Stimulated activated CD4-positive, alpha-beta T cell treated with anti-CD3 and anti-CD28 coated beads, Interleukin-1b, Interleukin-23, amount 100 ng/mL, for 4 hours (primary cell): ENCODE measurements around the gene CAMK2D.

Experiments used
- DNase-seq, 2 donors: peaks; one replicate each; pipeline ENCODE4 v3.0.0-alpha.2; 2020; ENCODE audit warnings: low read depth in 2 of 2

The CAMK2D gene

GRCh38 chr4:113763029-113763285 lies 1.4 kb upstream of the CAMK2D start:
- no peak for DNase-seq

DNA sequence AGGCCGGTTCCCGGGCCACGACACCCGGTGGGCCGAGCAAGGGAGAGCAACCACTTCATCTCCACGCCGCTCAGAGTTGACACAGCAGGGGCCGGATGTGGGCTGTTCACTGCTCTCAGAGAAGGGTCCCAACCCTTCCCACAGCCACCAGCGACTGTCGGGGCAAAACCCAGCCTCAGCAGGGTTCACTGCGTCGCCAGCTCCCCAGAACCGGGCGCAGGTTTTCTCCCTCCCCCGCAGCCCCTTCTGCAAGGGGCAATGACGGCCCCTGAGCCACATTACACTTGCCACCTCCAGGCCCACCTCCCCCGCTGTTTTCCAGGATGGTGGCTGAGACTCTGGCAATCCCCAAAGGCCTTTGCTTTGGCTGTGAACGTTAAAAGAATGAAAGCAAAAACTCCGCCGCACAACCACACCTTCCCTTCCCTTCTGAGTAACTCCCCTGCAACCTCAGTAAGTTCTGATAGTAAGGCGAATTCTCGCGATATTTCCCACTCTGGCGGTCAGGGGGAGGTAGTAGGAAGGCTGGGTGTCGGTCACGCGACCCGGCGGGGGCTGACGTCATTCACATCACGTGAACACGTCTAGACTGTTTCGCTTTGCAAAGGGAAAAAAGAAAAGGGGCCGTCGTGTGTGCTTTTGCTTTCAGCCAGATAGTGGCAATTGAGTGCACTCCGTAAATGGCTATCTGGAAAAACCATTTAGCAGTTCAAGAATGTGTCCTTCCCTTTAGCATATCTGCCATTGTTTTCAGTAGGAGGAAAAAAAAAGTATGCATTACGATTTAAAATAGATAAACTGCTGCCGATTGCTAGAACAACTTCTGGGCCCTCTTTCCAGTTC lies 869 bp upstream of the CAMK2D start:
- peak; percentile 95 to 98 for DNase-seq

- peak; percentile 34 to 37 for DNase-seq
Observed at GRCh38 chr4:113760795-113761619, 531 bp downstream of the CAMK2D start.

DNA sequence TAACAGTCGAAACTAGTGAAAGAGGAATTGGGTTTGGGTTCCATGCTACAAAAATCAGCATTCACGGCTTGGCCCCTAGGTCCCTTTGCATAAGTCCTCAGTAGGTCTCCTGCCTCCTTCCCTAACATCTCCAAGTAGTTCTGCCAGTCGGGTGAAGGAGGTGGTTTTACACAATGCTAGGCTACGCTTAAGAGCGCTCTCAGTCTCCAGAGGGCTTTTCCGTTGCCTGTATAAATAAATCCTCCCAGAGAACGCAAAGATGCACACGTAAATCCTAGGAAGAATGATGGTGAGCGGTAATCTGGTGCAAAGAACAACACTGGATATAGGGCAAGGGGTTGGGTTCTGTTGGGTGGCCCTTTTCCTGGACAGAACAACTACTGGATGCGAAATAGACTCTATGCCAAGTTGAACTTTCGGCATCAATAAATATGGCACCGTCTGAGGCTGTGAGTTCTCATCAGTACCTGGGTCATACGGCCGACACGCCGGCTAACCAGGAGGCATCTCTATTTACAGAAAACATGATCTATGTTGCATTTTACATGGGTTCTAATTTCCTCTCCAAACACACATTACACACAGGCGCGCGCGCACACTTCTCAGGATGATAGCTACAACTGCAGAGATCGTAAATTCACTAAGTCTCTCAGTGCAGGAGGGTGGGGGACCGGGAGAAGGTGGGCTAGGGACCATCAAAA lies 1.3 kb downstream of the CAMK2D start:
- DNase-seq = peak; percentile 18 to 32

DNA sequence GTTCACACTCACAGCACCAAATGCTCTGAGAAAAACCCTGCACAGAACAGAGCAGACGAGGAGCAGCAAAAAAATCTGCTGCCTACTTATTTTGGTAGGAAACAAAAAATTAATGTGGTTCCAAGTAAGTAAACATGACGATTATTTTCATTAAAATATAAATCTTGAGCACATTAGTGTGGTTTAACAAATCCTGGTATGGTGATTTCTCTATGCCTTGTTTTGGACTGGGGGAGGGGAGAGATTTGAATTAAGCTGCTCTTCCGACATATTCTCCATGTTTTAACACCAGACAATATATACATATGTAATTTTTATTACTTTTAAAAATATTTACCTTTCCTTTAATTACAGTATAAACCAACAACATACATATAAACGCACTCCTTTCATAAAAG lies 1.8 kb downstream of the CAMK2D start:
- no peak for DNase-seq

DNA sequence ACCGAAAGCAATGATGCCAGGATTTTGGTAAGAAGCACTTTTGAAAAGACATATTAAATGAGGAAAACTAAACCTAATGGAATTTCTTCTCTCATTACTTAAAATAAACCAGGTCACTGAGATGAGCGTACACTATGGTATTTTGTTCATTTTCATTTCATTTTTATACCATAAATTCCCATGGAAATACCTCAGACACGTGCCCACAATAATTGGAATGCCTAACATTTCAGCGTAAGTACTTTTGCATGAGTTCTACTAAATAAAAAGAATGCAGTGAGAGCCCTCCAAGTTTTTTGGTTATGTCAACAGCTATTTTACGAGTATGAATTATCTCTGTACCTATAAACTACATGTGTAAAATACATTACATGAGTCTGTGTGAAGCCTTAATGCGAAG lies 3.2 kb downstream of the CAMK2D start:
- no peak for DNase-seq

- DNase-seq = no peak
Observed at GRCh38 chr4:113757486-113757885, 4.1 kb downstream of the CAMK2D start.

DNA sequence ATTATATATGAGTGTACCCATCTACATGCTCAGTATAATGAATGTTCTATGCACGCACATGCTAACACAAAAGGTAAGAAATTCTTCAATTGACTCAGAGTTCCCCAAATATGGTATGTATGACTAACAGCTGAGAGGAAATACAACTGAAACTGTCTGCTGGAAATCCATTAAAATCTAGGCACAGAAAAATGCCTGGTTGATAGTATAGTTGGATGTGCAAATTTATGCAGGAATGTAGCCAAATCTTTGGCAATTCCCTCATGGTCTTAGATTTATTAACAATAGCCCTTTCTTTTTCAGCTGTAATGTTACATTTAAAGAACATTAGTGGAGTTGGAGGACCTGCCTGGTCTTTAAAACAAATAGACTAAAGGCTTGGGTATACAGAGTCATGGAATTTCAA lies 5.5 kb downstream of the CAMK2D start:
- DNase-seq = no peak

GRCh38 chr4:113750734-113751133 lies 10.8 kb downstream of the CAMK2D start:
- no peak for DNase-seq

DNA sequence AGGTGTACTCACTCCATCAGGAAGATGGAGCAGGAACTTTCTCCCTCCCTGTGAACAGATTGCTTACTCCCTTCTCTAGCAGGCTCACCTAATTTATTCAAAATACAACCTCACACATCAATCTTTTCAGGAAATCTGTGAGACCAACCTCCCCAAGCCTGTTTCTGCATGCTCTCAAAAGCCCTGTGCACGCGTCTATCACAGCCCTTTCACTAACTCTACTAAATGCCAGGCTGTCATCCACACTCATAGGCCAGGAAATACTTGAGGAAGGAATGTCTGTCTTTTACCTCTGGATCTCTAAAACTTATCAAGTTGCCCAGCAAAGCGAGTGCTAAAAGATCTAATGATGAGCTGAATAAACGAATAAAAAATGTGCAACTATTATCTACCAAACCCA lies 11.2 kb downstream of the CAMK2D start:
- no peak for DNase-seq

- no peak for DNase-seq
Observed at GRCh38 chr4:113749178-113749577, 12.4 kb downstream of the CAMK2D start.

- no peak for DNase-seq
Observed at GRCh38 chr4:113747949-113748348, 13.6 kb downstream of the CAMK2D start.

- no peak for DNase-seq
Observed at GRCh38 chr4:113745711-113746110, 15.8 kb downstream of the CAMK2D start.

DNA sequence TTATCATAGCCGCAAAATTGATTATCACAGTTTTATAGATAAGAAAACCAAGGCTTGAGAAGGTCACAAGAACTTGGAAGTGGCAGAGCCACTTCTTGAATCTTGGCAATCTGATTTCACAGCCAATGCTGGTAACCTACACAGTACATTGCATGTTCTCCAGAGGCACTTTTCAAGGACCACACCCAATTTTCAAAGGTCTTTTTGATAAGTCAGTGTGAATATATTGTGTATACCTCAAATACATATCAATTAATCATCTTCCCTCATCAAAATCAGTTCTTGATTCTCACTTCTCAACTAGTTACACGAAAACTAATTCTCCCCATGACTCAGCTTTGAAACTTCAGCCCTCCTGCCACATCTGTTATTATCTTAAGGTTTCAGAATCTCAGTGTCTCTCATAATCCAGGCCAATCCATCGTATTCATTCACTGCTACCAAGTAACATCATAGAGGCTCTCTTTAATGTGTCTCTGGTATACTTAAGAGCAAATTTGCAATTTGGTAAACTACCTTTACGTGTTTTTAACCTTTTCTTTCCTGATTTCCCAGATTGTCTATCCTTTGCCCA lies 16.8 kb downstream of the CAMK2D start:
- no peak for DNase-seq

DNA sequence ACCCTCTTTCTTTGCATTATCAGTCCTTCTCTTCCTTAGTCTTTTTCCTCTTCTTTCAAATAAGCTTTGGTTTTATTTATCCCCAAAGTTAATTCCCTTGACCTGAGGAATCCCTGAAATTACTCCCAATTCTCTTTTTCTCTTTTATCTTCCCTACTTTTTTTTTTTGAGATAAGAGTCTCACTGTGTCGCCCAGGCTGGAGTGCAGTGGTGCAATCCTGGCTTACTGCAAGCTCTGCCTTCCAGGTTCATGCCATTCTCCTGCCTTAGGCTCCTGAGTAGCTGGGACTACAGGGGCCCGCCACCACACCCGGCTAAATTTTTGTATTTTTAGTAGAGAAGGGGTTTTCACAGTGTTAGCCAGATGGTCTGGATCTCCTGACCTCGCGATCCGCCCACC lies 17.8 kb downstream of the CAMK2D start:
- DNase-seq = no peak

DNA sequence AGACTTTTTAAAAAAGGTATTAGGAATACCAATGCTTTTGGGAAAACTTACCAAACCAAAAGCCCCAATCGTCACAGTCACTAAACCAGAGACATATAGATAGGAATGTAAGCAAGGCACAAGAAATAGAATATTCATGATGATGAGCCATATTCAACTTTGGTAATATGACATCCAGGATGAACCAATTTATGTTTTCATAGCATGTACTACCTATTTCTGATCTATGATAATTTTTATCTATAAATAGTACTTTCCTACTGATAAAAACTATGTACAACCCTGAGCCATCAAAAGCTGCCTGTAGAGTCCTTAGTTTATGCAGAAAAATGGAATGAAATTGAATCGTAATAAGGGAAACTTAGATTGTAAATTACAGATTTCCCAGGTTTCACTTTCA lies 18.9 kb downstream of the CAMK2D start:
- DNase-seq = no peak

DNA sequence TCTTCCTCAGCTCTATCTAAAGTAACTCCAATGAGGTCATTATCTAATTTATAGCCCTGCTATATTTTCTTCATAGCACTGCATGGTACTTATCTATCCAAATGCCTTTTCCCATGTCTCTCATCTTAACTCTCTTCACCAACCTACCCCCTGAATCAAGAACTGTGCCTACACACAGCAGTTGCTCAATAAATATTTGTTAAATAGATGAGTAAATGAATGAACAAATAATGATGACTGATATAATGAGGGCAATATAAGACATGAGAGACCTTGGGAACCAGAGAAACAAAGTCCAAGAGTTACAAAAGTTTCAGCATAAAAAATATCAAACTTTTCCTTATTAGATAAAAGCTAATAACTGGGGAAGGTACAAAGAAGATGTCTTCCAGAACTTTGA lies 19.6 kb downstream of the CAMK2D start:
- no peak for DNase-seq

GRCh38 chr4:113740857-113741379 lies 20.6 kb downstream of the CAMK2D start:
- DNase-seq = no peak

- DNase-seq = no peak
Observed at GRCh38 chr4:113739197-113739596, 22.3 kb downstream of the CAMK2D start.

DNA sequence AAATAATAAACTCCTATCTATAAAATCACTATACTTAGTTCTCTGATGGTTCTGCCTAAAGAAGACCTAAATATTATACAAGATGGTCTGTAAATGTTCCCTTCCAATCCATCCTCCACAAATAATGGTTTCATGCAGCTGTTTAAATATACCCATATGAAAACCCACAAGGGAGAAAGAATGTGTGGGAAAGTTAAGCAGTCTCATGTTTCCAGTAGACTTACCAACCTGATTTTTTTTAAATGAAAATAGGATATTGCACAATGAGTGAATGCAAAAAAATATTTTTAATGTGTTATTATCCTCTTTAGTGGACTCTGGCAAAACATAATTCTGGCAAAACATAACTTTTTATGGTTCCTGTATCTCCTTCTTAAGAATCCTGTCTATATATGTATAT lies 23.3 kb downstream of the CAMK2D start:
- DNase-seq = no peak

DNA sequence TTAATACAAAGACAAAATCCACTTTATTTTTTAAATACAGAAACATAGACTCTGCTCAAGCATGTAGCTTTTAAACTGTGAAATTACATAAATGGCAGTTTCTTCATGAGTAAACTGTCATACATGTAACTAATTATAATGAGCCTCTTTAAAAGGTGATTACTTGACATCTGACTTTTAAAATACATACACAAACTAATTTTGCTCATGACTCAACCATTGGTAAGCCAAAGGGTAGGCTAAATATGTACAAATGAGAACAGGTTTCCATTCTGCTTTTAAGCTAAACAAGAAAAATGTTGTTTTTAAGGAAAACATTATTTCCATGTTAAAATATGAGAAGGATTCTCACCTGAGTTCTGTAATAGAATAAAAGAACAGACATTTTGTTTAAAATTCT lies 27.9 kb downstream of the CAMK2D start:
- DNase-seq = no peak

- DNase-seq = no peak
Observed at GRCh38 chr4:113732967-113733527, 28.5 kb downstream of the CAMK2D start.
